Measurements from ENCODE around the gene FBXW4. TPM values are rescaled to one million over a fixed set of nuclear protein-coding genes. Genes with fewer than 3 reads are reported as not detected.

FBXW4 gene
- total RNA-seq, 4 donors from 2014 or later: 48.4 to 91.6 (median 55.6) TPM

- Histone ChIP-seq H3K27me3 (no peaks in the 10 kb centered on the region), H3K36me3 (no peaks in the 10 kb centered on the region), H3K4me3 (no peak overlapping the region), H3K4me1 (no peaks in the 10 kb centered on the region), H3K27ac (no peak overlapping the region), H3K9me3 (no peaks in the 10 kb centered on the region)
- WGBS, 2 donors (ENCODE audit: low coverage in 1 of 2): 94 to 100% methylated on average over 11 to 15 of the region's 15 CpGs
- intact Hi-C loops (cut with DNase I; ENCODE audit: low total_unique reads) (no loop called here), in situ Hi-C loops (cut with MboI; ENCODE audit: low pct_ligation_motif_present in 1 of 4, low pct_unique_long_range_greater_than_20kb in 1 of 4, low sequenced_read_pairs in 3 of 4) (no loop called here)
- no peak for DNase-seq
- TF ChIP-seq, protein P1, sequence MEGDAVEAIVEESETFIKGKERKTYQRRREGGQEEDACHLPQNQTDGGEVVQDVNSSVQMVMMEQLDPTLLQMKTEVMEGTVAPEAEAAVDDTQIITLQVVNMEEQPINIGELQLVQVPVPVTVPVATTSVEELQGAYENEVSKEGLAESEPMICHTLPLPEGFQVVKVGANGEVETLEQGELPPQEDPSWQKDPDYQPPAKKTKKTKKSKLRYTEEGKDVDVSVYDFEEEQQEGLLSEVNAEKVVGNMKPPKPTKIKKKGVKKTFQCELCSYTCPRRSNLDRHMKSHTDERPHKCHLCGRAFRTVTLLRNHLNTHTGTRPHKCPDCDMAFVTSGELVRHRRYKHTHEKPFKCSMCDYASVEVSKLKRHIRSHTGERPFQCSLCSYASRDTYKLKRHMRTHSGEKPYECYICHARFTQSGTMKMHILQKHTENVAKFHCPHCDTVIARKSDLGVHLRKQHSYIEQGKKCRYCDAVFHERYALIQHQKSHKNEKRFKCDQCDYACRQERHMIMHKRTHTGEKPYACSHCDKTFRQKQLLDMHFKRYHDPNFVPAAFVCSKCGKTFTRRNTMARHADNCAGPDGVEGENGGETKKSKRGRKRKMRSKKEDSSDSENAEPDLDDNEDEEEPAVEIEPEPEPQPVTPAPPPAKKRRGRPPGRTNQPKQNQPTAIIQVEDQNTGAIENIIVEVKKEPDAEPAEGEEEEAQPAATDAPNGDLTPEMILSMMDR (IDR thresholded peaks at IDR 0.05): no peak
- TF ChIP-seq POLR2AphosphoS5 (IDR thresholded peaks at IDR 0.05) (no peak), EP300 (IDR thresholded peaks at IDR 0.05; ENCODE audit: low read depth) (no peak), POLR2A (IDR thresholded peaks at IDR 0.05) (no peak)
Observed at GRCh38 chr10:101650863-101651262, 44.1 kb downstream of the FBXW4 start.

DNA sequence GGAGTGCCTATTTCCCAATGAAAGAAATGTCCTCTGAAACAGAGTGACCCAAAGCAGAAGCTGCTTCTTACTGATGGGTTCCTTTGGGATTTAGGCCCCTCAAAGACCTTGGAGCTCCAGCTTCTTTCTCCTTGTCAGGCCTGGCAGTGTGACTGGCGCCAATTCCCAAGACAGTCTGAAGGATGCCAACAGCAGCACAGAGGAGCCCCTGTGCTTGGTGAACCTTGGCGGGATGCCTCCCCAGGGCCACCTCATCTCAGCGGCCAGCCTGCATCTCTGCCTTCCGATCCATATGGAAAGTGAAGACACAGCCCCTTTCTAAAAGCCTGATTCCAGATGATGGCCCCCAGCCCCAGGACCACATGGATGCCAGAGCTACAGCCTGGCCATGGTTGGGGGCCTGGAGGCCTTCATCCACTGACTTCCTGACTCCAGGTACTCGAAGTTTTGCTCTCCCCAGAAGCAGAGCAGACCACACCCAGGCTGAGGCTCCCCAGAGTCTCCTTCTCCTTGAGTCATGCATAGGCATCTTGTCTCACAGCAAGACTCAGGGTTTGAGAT, 45.4 kb downstream of the FBXW4 start:
- intact Hi-C loops (cut with DNase I; ENCODE audit: low total_unique reads): no loop called here
- no peaks in the 10 kb centered on the region for H3K9me3 ChIP-seq
- no peaks in the 10 kb centered on the region for H3K4me1 ChIP-seq
- H3K36me3 ChIP-seq: no peaks in the 10 kb centered on the region
- no peak for DNase-seq
- 95 to 100% methylated on average over 3 to 5 of the region's 5 CpGs for WGBS, 2 donors (ENCODE audit: low coverage in 1 of 2)
- TF ChIP-seq EP300 (IDR thresholded peaks at IDR 0.05; ENCODE audit: low read depth): no peak
- no peak for TF ChIP-seq POLR2A (IDR thresholded peaks at IDR 0.05)
- TF ChIP-seq, protein P1 (IDR thresholded peaks at IDR 0.05): no peak
- no peak for TF ChIP-seq POLR2AphosphoS5 (IDR thresholded peaks at IDR 0.05)
- H3K4me3 ChIP-seq: no peak overlapping the region
- in situ Hi-C loops (cut with MboI; ENCODE audit: low pct_ligation_motif_present in 1 of 4, low pct_unique_long_range_greater_than_20kb in 1 of 4, low sequenced_read_pairs in 3 of 4): no loop called here
- H3K27me3 ChIP-seq: no peaks in the 10 kb centered on the region
- no peak overlapping the region for H3K27ac ChIP-seq

DNA sequence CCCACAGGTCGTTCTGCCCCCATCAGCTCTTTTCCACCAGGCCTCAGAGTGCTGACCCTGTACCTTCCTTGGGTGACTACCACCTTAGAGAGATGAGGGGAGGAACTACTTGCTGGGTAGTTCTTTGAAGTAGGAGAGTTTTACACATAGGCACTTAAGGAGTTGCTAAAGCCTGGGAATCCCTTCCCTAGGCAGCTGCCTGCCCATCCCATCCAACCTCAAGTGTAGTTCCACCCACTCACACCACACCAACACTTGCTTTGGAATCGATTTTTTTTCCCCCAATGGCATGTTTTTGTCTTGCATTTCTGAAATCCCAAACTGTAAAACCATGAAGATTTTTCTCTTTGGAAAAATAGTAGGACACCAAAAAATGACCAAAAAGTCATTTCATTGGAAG, 47.7 kb downstream of the FBXW4 start:
- no peaks in the 10 kb centered on the region for H3K27me3 ChIP-seq
- no peak for TF ChIP-seq POLR2AphosphoS5 (IDR thresholded peaks at IDR 0.05)
- TF ChIP-seq, protein P1 (IDR thresholded peaks at IDR 0.05): no peak
- TF ChIP-seq POLR2A (IDR thresholded peaks at IDR 0.05): no peak
- in situ Hi-C loops (cut with MboI; ENCODE audit: low pct_ligation_motif_present in 1 of 4, low pct_unique_long_range_greater_than_20kb in 1 of 4, low sequenced_read_pairs in 3 of 4): no loop called here
- H3K27ac ChIP-seq: no peak overlapping the region
- intact Hi-C loops (cut with DNase I; ENCODE audit: low total_unique reads): no loop called here
- H3K4me3 ChIP-seq: no peak overlapping the region
- WGBS, 2 donors (ENCODE audit: low coverage in 1 of 2): 82 to 93% methylated on average over 2 of the region's 2 CpGs
- DNase-seq: no peak
- H3K9me3 ChIP-seq: no peaks in the 10 kb centered on the region
- no peaks in the 10 kb centered on the region for H3K4me1 ChIP-seq
- no peaks in the 10 kb centered on the region for H3K36me3 ChIP-seq

DNA sequence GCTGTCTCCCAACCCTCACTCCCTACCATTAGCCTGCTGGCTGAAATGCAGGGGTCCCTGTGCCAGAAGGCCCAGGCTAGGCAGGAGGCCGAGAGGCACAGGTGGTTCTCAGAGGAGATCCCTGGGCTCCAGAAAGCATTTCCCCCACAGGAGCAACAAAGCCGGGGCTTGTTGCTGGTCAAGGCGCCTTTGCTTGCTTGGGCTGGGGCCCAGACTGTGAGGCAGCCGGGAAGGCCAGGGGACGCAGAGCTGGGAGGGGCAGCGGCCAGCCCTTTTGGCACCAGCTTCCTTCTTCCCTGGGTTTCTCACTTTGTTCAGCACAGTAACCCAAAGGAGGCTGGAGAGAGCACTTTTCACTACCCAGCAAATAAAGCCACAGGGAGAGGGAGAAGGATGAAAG, 48.6 kb downstream of the FBXW4 start:
- no peaks in the 10 kb centered on the region for H3K9me3 ChIP-seq
- in situ Hi-C loops (cut with MboI; ENCODE audit: low pct_ligation_motif_present in 1 of 4, low pct_unique_long_range_greater_than_20kb in 1 of 4, low sequenced_read_pairs in 3 of 4) (no loop called here), intact Hi-C loops (cut with DNase I; ENCODE audit: low total_unique reads) (no loop called here)
- no peak overlapping the region for H3K27ac ChIP-seq
- H3K4me3 ChIP-seq: no peak overlapping the region
- H3K36me3 ChIP-seq: no peaks in the 10 kb centered on the region
- 74 to 90% methylated on average over 3 to 5 of the region's 6 CpGs for WGBS, 2 donors (ENCODE audit: low coverage in 1 of 2)
- H3K4me1 ChIP-seq: no peaks in the 10 kb centered on the region
- H3K27me3 ChIP-seq: no peaks in the 10 kb centered on the region
- TF ChIP-seq POLR2AphosphoS5 (IDR thresholded peaks at IDR 0.05) (no peak), EP300 (IDR thresholded peaks at IDR 0.05; ENCODE audit: low read depth) (no peak), POLR2A (IDR thresholded peaks at IDR 0.05) (no peak)
- TF ChIP-seq, protein P1 (IDR thresholded peaks at IDR 0.05): no peak
- no peak for DNase-seq

Measured in transverse colon (tissue), 4 donors.